ENCODE measurements around the gene PARD6B.
A peak's percentile ranks its signal among the peaks of the same experiment; 100 is the strongest.

PARD6B gene

GRCh38 chr20:50724112-50724725 is 7.2 kb upstream of the PARD6B start:
- Mint-ChIP-seq H3K36me3 (ENCODE audit: low read depth) (no peaks in the 10 kb centered on the region), H3K27ac (no peak overlapping the region), H3K4me1 (ENCODE audit: low read depth) (no peaks in the 10 kb centered on the region), H3K27me3 (peaks cover 3% of the 10 kb centered on the region), H3K9me3 (no peaks in the 10 kb centered on the region), H3K4me3 (no peak overlapping the region)
- intact Hi-C loops (cut with micrococcal nuclease): no loop called here

- H3K27ac Mint-ChIP-seq: no peak overlapping the region
- no peak overlapping the region for H3K4me3 Mint-ChIP-seq
- no peaks in the 10 kb centered on the region for H3K36me3 Mint-ChIP-seq (ENCODE audit: low read depth)
- H3K9me3 Mint-ChIP-seq: no peaks in the 10 kb centered on the region
- intact Hi-C loops (cut with micrococcal nuclease): no loop called here
- peaks cover 5% of the 10 kb centered on the region for H3K27me3 Mint-ChIP-seq
- peaks cover 2% of the 10 kb centered on the region for H3K4me1 Mint-ChIP-seq (ENCODE audit: low read depth)
These were observed 6.3 kb upstream of the PARD6B start for GRCh38 chr20:50724851-50725723.

- no peak overlapping the region for H3K27ac Mint-ChIP-seq
- intact Hi-C loops (cut with micrococcal nuclease): no loop called here
- H3K4me1 Mint-ChIP-seq (ENCODE audit: low read depth): peaks cover 8% of the 10 kb centered on the region
- H3K9me3 Mint-ChIP-seq: no peaks in the 10 kb centered on the region
- H3K4me3 Mint-ChIP-seq: no peak overlapping the region
- no peaks in the 10 kb centered on the region for H3K36me3 Mint-ChIP-seq (ENCODE audit: low read depth)
- H3K27me3 Mint-ChIP-seq: peaks cover 10% of the 10 kb centered on the region
These were observed 5.7 kb upstream of the PARD6B start for GRCh38 chr20:50725724-50726005.

- Mint-ChIP-seq H3K9me3 (no peaks in the 10 kb centered on the region), H3K4me3 (no peak overlapping the region), H3K27ac (no peak overlapping the region), H3K4me1 (ENCODE audit: low read depth) (peaks cover 12% of the 10 kb centered on the region), H3K36me3 (ENCODE audit: low read depth) (peaks cover 7% of the 10 kb centered on the region), H3K27me3 (peaks cover 21% of the 10 kb centered on the region)
- intact Hi-C loops (cut with micrococcal nuclease): no loop called here
These were observed 4.2 kb upstream of the PARD6B start for GRCh38 chr20:50726955-50727791.

GRCh38 chr20:50727792-50728485 is 3.4 kb upstream of the PARD6B start:
- H3K4me1 Mint-ChIP-seq (ENCODE audit: low read depth): peaks cover 20% of the 10 kb centered on the region

GRCh38 chr20:50728486-50728980 is 2.8 kb upstream of the PARD6B start:
- Mint-ChIP-seq H3K9me3 (no peaks in the 10 kb centered on the region), H3K27ac (no peak overlapping the region), H3K27me3 (peaks cover 29% of the 10 kb centered on the region), H3K36me3 (ENCODE audit: low read depth) (peaks cover 7% of the 10 kb centered on the region), H3K4me3 (no peak overlapping the region), H3K4me1 (ENCODE audit: low read depth) (peaks cover 20% of the 10 kb centered on the region)
- intact Hi-C loops (cut with micrococcal nuclease): no loop called here

More at GRCh38 chr20:50727792-50728485, 3.4 kb upstream of the PARD6B start:
- Mint-ChIP-seq H3K36me3 (ENCODE audit: low read depth) (peaks cover 7% of the 10 kb centered on the region), H3K27ac (no peak overlapping the region), H3K9me3 (no peaks in the 10 kb centered on the region), H3K4me3 (no peak overlapping the region), H3K27me3 (peaks cover 28% of the 10 kb centered on the region)
- intact Hi-C loops (cut with micrococcal nuclease): no loop called here

GRCh38 chr20:50728981-50729874 is 2.2 kb upstream of the PARD6B start:
- Mint-ChIP-seq H3K36me3 (ENCODE audit: low read depth) (peaks cover 7% of the 10 kb centered on the region), H3K4me1 (ENCODE audit: low read depth) (peaks cover 20% of the 10 kb centered on the region), H3K27ac (no peak overlapping the region), H3K4me3 (no peak overlapping the region), H3K9me3 (no peaks in the 10 kb centered on the region), H3K27me3 (peaks cover 29% of the 10 kb centered on the region)
- intact Hi-C loops (cut with micrococcal nuclease): no loop called here

- peak overlapping the region; percentile 95 for H3K4me3 Mint-ChIP-seq
- peaks cover 29% of the 10 kb centered on the region for H3K27me3 Mint-ChIP-seq
- H3K27ac Mint-ChIP-seq: peak overlapping the region; percentile 60
- H3K9me3 Mint-ChIP-seq: no peaks in the 10 kb centered on the region
- peaks cover 7% of the 10 kb centered on the region for H3K36me3 Mint-ChIP-seq (ENCODE audit: low read depth)
- intact Hi-C loops (cut with micrococcal nuclease): no loop called here
- H3K4me1 Mint-ChIP-seq (ENCODE audit: low read depth): peaks cover 20% of the 10 kb centered on the region
These were observed 1.2 kb upstream of the PARD6B start for GRCh38 chr20:50729901-50730764.

- Mint-ChIP-seq H3K9me3 (no peaks in the 10 kb centered on the region), H3K4me1 (ENCODE audit: low read depth) (peaks cover 20% of the 10 kb centered on the region), H3K27me3 (peaks cover 29% of the 10 kb centered on the region), H3K4me3 (peak overlapping the region; percentile 95), H3K36me3 (ENCODE audit: low read depth) (peaks cover 7% of the 10 kb centered on the region), H3K27ac (peak overlapping the region; percentile 60)
- intact Hi-C loops (cut with micrococcal nuclease): no loop called here
These were observed 670 bp upstream of the PARD6B start for GRCh38 chr20:50730765-50731054.

GRCh38 chr20:50731930-50732690 is 730 bp downstream of the PARD6B start:
- H3K4me3 Mint-ChIP-seq: peak overlapping the region; percentile 95
- no peaks in the 10 kb centered on the region for H3K9me3 Mint-ChIP-seq
- intact Hi-C loops (cut with micrococcal nuclease): no loop called here
- H3K36me3 Mint-ChIP-seq (ENCODE audit: low read depth): peaks cover 7% of the 10 kb centered on the region
- no peak overlapping the region for H3K27ac Mint-ChIP-seq
- H3K4me1 Mint-ChIP-seq (ENCODE audit: low read depth): peaks cover 20% of the 10 kb centered on the region
- H3K27me3 Mint-ChIP-seq: peaks cover 29% of the 10 kb centered on the region

GRCh38 chr20:50733644-50734349 is 2.4 kb downstream of the PARD6B start:
- H3K36me3 Mint-ChIP-seq (ENCODE audit: low read depth): peaks cover 7% of the 10 kb centered on the region
- no peak overlapping the region for H3K27ac Mint-ChIP-seq
- intact Hi-C loops (cut with micrococcal nuclease): no loop called here
- no peaks in the 10 kb centered on the region for H3K9me3 Mint-ChIP-seq
- H3K27me3 Mint-ChIP-seq: peaks cover 29% of the 10 kb centered on the region
- H3K4me3 Mint-ChIP-seq: no peak overlapping the region
- peaks cover 20% of the 10 kb centered on the region for H3K4me1 Mint-ChIP-seq (ENCODE audit: low read depth)
